Bone marrow (tissue), 2 donors: ENCODE results near the gene PAPOLG.

Experiments
- DNase-seq, 2 donors: peaks; one replicate each; lab custom pipeline; 2025; lab: John Stamatoyannopoulos, UW

The PAPOLG gene

GRCh38 chr2:60756097-60757087 lies at the start of gene PAPOLG:
PAPOLG (plus strand) TSS chr2:60756268; CDS start chr2:60756479, 211 bp downstream.
- peak; percentile 81 to 87 for DNase-seq

- DNase-seq, result no peak
Measured at GRCh38 chr2:60707750-60708371, 48.2 kb upstream of the PAPOLG start.

- no peak for DNase-seq
Measured at GRCh38 chr2:60708630-60709320, 47.3 kb upstream of the PAPOLG start.

GRCh38 chr2:60710707-60711106 lies 45.4 kb upstream of the PAPOLG start:
- peak; percentile 27 to 50 for DNase-seq

- no peak for DNase-seq
Measured at GRCh38 chr2:60715561-60715960, 40.5 kb upstream of the PAPOLG start.

- DNase-seq, result no peak
Measured at GRCh38 chr2:60717691-60718090, 38.4 kb upstream of the PAPOLG start.

GRCh38 chr2:60719331-60719730 lies 36.7 kb upstream of the PAPOLG start:
- DNase-seq, result no peak

GRCh38 chr2:60725466-60725865 lies 30.6 kb upstream of the PAPOLG start:
- DNase-seq, result no peak

GRCh38 chr2:60728855-60729254 lies 27.2 kb upstream of the PAPOLG start:
- DNase-seq, result no peak

GRCh38 chr2:60735496-60736250 lies 20.4 kb upstream of the PAPOLG start:
- no peak for DNase-seq

- no peak for DNase-seq
Measured at GRCh38 chr2:60738679-60739078, 17.4 kb upstream of the PAPOLG start.

- no peak for DNase-seq
Measured at GRCh38 chr2:60739156-60739555, 16.9 kb upstream of the PAPOLG start.

GRCh38 chr2:60741576-60741975 lies 14.5 kb upstream of the PAPOLG start:
- DNase-seq, result no peak

- no peak for DNase-seq
Measured at GRCh38 chr2:60742419-60742818, 13.6 kb upstream of the PAPOLG start.

- no peak for DNase-seq
Measured at GRCh38 chr2:60745330-60745729, 10.7 kb upstream of the PAPOLG start.

GRCh38 chr2:60745761-60746160 lies 10.3 kb upstream of the PAPOLG start:
- DNase-seq, result peak in 1 of 2 donors; percentile 27

GRCh38 chr2:60746318-60746717 lies 9.8 kb upstream of the PAPOLG start:
- DNase-seq, result no peak

GRCh38 chr2:60759654-60760053 lies 3.6 kb downstream of the PAPOLG start:
- no peak for DNase-seq

GRCh38 chr2:60764736-60765534 lies 8.9 kb downstream of the PAPOLG start:
- no peak for DNase-seq

- DNase-seq, result no peak
Measured at GRCh38 chr2:60766283-60766682, 10.2 kb downstream of the PAPOLG start.

GRCh38 chr2:60771508-60771907 lies 15.4 kb downstream of the PAPOLG start:
- DNase-seq, result no peak
